IPS-NIHi11 (cell line): ENCODE data around the gene MARCHF10.

Experiments
- DNase-seq: peaks from one replicate; pipeline ENCODE4 v3.0.0; 2012; ENCODE audit warnings: mixed read lengths, low spot score

MARCHF10 gene

GRCh38 chr17:62676952-62677596 is 131.0 kb downstream of the MARCHF10 start:
- no peak for DNase-seq

GRCh38 chr17:62676231-62676943 is 131.7 kb downstream of the MARCHF10 start:
- DNase-seq, result no peak

GRCh38 chr17:62675701-62676100 is 132.4 kb downstream of the MARCHF10 start:
- DNase-seq, result no peak

GRCh38 chr17:62675260-62675659 is 132.9 kb downstream of the MARCHF10 start:
- DNase-seq, result no peak

- no peak for DNase-seq
Measured at GRCh38 chr17:62674841-62675240, 133.3 kb downstream of the MARCHF10 start.

- no peak for DNase-seq
Measured at GRCh38 chr17:62674363-62674739, 133.8 kb downstream of the MARCHF10 start.

GRCh38 chr17:62673614-62674362 is 134.3 kb downstream of the MARCHF10 start:
- no peak for DNase-seq

GRCh38 chr17:62672957-62673356 is 135.2 kb downstream of the MARCHF10 start:
- no peak for DNase-seq

GRCh38 chr17:62671553-62671952 is 136.6 kb downstream of the MARCHF10 start:
- DNase-seq, result no peak

- DNase-seq, result peak; percentile 88
Measured at GRCh38 chr17:62670202-62670821, 137.8 kb downstream of the MARCHF10 start.

- DNase-seq, result no peak
Measured at GRCh38 chr17:62668091-62668804, 139.9 kb downstream of the MARCHF10 start.

- DNase-seq, result no peak
Measured at GRCh38 chr17:62666801-62667591, 141.1 kb downstream of the MARCHF10 start.

- no peak for DNase-seq
Measured at GRCh38 chr17:62666061-62666800, 141.9 kb downstream of the MARCHF10 start.

- DNase-seq, result no peak
Measured at GRCh38 chr17:62665599-62665998, 142.5 kb downstream of the MARCHF10 start.

- no peak for DNase-seq
Measured at GRCh38 chr17:62664336-62665120, 143.6 kb downstream of the MARCHF10 start.

- no peak for DNase-seq
Measured at GRCh38 chr17:62663304-62663703, 144.8 kb downstream of the MARCHF10 start.

GRCh38 chr17:62662855-62663254 is 145.3 kb downstream of the MARCHF10 start:
- DNase-seq, result no peak

- DNase-seq, result no peak
Measured at GRCh38 chr17:62661337-62661736, 146.8 kb downstream of the MARCHF10 start.

- no peak for DNase-seq
Measured at GRCh38 chr17:62660629-62661118, 147.4 kb downstream of the MARCHF10 start.
